GM19463 (cell line): ENCODE results near the gene FGGY.

Experiments used
- ATAC-seq: cut with Tn5 transposase; IDR thresholded peaks from one replicate; pipeline ENCODE4 v1.9.1; 2021; ENCODE audit warnings: mild to moderate bottlenecking, moderate library complexity; ENCODE audit not compliant: unreplicated experiment

The FGGY gene

GRCh38 chr1:59670662-59671061 lies 373.8 kb downstream of the FGGY start:
- ATAC-seq: no peak

GRCh38 chr1:59671066-59671952 lies 374.4 kb downstream of the FGGY start:
- ATAC-seq: no peak

- ATAC-seq: no peak
Observed at GRCh38 chr1:59671953-59672305, 375.0 kb downstream of the FGGY start.

GRCh38 chr1:59672851-59673572 lies 376.1 kb downstream of the FGGY start:
- ATAC-seq: no peak

GRCh38 chr1:59673573-59674450 lies 376.9 kb downstream of the FGGY start:
- ATAC-seq: no peak

- ATAC-seq: no peak
Observed at GRCh38 chr1:59674595-59674994, 377.7 kb downstream of the FGGY start.

- no peak for ATAC-seq
Observed at GRCh38 chr1:59675936-59676335, 379.0 kb downstream of the FGGY start.

GRCh38 chr1:59678040-59678439 lies 381.1 kb downstream of the FGGY start:
- no peak for ATAC-seq

GRCh38 chr1:59678493-59679228 lies 381.8 kb downstream of the FGGY start:
- no peak for ATAC-seq

GRCh38 chr1:59680044-59680443 lies 383.1 kb downstream of the FGGY start:
- no peak for ATAC-seq

GRCh38 chr1:59682396-59683080 lies 385.6 kb downstream of the FGGY start:
- ATAC-seq: no peak

- no peak for ATAC-seq
Observed at GRCh38 chr1:59683197-59683596, 386.3 kb downstream of the FGGY start.

GRCh38 chr1:59684698-59685097 lies 387.8 kb downstream of the FGGY start:
- ATAC-seq: no peak

- no peak for ATAC-seq
Observed at GRCh38 chr1:59685101-59685500, 388.2 kb downstream of the FGGY start.

- ATAC-seq: no peak
Observed at GRCh38 chr1:59685666-59686065, 388.8 kb downstream of the FGGY start.

GRCh38 chr1:59686170-59686569 lies 389.3 kb downstream of the FGGY start:
- no peak for ATAC-seq

GRCh38 chr1:59686574-59686973 lies 389.7 kb downstream of the FGGY start:
- no peak for ATAC-seq

- no peak for ATAC-seq
Observed at GRCh38 chr1:59687081-59687480, 390.2 kb downstream of the FGGY start.

GRCh38 chr1:59688976-59689375 lies 392.1 kb downstream of the FGGY start:
- no peak for ATAC-seq

- no peak for ATAC-seq
Observed at GRCh38 chr1:59689730-59690129, 392.8 kb downstream of the FGGY start.
